HG03439 (cell line): ENCODE data around the gene DMXL2.
"Not testable (repeated sequence)": the region's sequence is repeated elsewhere in the genome, so short reads cannot be mapped to it uniquely, and the experiment has no call there.

ENCODE experiments used
- ATAC-seq: cut with Tn5 transposase; IDR thresholded peaks from one replicate; pipeline ENCODE4 v1.9.1; 2021; ENCODE audit warnings: mild to moderate bottlenecking, moderate library complexity; ENCODE audit not compliant: unreplicated experiment

The DMXL2 gene

DNA sequence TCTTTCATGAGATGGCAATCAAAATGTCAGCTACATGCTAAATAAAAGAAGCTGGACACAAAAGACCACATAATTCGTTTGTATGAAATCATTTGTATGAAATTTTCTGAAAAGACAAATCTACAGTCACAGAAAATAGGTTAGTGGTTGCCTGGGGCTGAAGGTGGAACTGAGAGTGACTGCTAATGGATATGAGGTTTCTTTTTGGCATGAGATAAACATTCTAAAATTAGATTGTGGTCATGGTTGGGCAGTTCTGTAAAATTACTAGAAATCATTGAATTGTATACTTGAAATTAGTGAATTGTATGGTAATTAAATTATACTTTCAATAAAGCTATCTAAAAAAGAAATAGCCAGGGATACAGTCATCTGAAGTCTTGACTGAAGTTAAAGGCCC lies 2.7 kb upstream of the DMXL2 start:
- ATAC-seq, result no peak

GRCh38 chr15:51624022-51624421 lies 1.5 kb upstream of the DMXL2 start:
- no peak for ATAC-seq

DNA sequence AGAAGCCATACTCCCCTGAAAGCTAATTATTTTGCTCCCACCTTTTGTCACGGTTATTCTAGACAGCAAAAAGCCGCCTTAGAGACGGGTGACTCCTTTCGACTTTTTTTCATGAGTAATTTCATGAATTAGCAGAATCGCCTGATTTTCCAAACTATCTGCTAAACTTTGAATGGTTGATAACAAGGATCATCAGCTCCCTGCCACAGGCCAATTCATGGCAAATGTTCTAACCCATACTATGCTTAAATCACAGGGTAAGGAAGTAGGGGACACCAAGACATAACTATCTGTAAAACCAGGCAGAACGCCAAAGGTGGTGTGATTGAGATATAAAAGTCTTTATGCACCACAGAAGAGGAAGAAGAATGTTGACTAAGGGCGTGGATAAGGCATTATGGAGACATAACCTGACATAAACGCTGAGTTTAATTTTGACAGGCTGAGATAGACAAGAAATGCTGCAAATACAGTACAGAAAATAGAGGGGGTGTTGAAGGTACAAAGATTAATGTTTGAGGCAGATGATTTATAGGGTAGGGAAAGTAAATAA lies 891 bp upstream of the DMXL2 start:
- ATAC-seq, result no peak

DNA sequence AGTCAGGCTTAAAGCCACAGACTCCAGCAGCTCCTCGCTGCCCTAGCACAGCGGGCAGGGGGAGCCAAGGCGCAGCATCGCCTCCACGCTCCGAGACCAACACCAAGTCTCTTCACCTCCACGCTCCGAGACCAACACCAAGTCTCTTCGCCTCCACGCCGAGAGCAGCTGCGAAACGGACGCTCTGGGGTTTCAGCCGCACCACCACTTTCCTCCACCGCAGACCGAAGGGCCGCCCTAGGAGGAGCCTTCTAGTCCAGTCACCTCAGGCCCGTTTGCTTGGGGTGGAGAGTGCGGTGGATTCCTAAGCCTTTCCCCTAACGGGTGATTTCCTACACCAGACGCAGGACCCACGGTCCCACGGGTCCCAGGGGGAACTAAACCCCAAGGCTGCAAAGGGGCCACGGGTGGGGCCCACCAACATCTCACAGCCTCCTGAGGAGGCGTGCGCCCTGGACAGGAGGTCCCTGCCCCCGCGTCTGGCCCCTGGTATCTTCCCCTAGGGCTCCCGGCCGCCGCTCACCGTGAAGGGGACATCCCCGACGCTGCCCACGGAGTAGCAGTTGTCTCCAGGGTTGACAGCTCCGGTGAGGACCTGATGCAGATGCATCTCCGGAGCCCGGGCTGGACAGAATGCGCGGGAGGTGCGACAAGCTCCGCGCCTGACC lies 501 bp downstream of the DMXL2 start:
- ATAC-seq, result peak; percentile 60

DNA sequence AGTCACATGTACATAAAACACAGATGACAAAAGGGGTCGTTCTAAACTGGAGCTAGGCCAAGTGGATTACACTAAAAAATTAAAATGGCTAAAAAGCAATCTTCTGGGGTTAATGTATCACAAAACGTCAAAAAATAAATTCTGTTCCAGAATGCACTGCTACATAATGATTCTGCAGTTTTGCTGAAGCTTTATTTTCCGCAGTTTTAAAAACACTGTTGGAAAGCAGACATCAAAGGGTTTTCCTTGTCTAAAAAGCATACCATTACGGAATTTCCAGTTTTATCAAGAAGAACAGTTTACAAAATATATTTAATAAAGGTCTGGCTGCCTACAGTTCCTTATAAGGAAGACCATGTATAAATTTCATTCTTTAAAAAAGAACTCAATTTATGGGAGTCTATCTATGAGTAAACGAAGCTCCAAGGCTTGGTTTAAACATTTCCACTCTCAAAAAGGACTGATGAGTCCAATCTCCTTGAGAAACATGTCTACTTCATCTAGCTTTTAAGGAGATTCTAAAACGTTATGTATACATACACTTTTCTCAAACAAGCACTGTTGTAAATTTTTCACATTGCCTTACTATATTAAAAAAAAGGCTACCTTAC lies 1.3 kb downstream of the DMXL2 start:
- no peak for ATAC-seq

DNA sequence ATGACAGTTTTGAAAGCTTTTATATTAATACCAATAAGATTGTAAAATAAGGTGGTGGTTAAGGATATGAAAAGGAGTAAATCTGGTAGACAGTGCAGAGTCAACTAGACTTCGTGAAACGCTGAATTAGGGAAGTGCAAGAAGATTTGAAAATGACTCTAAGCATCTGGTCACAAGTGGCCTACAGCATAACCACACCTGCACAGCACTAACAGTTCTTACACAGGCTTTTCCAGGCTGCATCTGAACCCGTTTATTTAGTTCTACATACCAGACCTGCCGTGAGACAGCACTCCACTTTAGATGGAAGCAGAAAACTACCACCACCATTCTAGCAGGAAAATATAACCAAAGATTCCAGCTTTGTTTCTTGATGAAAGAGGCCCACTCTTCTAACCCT lies 1.9 kb downstream of the DMXL2 start:
- ATAC-seq, result no peak

DNA sequence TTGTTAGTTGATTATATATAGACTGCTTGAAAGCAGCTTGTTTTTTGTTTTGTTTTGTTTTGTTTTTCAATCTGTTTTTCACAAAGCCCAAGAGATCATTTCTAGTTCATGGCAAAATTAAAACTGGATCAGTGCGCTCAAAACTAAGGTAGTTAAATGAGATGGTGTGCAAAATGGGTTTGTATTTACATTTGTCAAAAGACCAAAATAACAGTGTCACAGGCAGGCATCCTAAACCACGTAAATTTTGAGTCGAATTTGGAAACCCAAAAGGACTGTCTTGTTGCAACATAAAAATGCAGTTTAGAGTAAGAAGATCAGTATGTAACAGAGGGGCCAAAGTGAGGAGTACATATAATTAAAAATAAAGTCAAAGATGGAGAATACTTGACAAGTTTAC lies 2.4 kb downstream of the DMXL2 start:
- no peak for ATAC-seq

DNA sequence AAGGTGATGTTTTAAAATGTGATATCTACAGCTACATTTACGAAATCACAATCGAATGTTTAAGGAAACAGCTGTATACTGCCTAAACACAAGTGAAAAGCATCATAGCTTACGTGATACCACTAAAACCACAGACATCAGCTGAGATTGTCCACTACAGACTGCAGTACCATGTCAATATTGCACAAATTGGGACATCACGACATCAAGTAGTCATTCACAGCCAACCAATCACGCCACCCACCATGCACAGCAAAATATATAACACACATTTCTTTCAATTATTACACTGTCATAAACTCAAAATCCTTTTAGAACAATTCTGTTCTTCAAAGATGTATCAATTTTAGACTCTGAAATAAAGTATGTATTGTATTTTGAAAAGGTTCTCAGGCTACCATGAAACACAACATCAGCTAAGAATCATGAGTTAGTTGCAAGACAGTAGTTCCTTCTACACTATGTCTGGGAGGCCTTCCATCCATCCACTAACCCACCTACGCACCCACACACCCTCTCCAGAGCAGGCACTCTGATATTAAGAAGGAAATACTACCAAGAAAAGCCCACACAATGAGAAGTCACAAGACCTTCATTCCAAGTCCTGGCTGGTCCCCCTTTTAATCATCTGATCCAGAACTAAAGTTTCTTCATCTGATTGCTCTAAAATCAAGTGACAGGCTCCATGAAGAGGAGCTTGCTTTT lies 3.1 kb downstream of the DMXL2 start:
- no peak for ATAC-seq

GRCh38 chr15:51617886-51618285 lies 4.7 kb downstream of the DMXL2 start:
- no peak for ATAC-seq

DNA sequence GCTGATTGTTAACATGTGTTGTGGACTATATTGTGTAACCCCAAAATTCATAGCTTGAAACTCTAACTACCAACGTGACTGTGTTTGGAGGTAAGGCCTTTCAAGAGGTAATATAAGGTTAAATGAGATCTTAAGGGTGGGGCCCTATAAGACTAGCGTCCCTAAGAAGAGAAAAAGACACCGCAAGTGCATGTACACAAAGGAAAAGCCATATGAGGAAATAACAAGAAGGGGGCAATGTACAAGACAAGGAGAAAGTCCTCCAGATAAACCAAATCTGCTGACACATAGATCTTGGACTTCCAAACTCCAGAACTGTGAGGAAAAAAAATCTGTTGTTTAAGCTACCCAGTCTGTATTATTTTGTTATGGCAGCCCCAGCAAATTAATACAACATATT lies 8.6 kb downstream of the DMXL2 start:
- no peak for ATAC-seq

DNA sequence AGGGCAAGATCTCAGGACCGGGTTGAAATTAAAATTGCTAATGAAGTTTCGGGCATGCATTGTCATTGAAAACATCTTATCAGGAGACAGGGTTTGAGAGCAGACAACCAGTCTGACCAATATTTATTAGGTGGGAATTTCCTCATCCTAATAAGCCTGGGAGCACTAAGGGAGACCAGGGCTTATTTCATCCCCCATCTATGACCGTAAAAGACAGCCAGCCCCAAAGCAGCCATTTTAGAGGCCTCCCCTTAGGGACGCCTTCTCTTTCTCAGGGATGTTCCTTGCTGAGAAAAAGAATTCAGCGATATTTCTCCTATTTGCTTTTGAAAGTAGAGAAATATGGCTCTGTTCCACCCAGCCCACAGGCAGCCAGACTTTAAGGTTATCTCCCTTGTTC lies 9.9 kb downstream of the DMXL2 start:
- ATAC-seq, result not testable (repeated sequence)

DNA sequence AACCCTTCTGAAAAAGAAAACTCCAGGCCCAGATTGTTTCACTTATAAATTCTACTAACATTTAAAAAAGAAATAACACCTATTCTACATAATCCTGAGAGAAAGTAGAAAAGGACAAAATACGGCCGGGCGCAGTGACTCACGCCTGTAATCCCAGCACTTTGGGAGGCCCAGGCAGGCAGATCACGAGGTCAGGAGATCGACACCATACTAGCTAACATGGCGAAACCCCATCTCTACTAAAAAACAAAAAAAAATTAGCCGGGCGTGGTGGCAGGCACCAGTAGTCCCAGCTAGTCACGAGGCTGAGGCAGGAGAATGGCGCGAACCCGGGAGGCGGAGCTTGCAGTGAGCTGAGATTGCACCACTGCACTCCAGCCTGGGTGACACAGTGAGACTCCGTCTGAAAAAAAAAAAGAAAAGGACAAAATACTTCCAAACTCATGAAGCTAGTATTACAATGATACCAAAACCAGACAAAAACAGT lies 19.1 kb downstream of the DMXL2 start:
- ATAC-seq, result not testable (repeated sequence)

GRCh38 chr15:51603002-51603401 lies 19.6 kb downstream of the DMXL2 start:
- ATAC-seq, result no peak

GRCh38 chr15:51602484-51602883 lies 20.1 kb downstream of the DMXL2 start:
- ATAC-seq, result no peak

GRCh38 chr15:51601801-51602200 lies 20.8 kb downstream of the DMXL2 start:
- ATAC-seq, result no peak

- ATAC-seq, result no peak
Observed at GRCh38 chr15:51600114-51600513, 22.5 kb downstream of the DMXL2 start.

GRCh38 chr15:51589881-51590568 lies 32.5 kb downstream of the DMXL2 start:
- ATAC-seq, result no peak

DNA sequence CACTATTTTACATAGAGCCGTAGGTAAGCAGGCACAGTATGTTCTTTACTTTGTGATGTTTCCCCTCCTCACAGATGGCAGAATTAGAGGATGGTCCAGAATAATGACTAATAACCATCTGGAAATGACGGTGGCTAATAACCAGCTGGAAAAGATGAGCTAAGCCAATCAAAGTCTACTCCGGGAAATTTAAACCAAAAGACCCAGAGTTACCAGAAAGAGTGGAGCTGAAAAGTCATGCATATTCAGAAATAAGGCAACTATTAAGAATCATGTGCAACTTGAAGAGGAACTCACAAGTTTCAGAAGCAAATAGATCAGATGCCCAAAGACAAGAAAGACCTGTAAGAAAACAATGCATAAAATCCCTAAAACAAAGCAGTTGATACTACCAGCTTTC lies 33.6 kb downstream of the DMXL2 start:
- no peak for ATAC-seq

- ATAC-seq, result no peak
Observed at GRCh38 chr15:51585986-51586385, 36.6 kb downstream of the DMXL2 start.

DNA sequence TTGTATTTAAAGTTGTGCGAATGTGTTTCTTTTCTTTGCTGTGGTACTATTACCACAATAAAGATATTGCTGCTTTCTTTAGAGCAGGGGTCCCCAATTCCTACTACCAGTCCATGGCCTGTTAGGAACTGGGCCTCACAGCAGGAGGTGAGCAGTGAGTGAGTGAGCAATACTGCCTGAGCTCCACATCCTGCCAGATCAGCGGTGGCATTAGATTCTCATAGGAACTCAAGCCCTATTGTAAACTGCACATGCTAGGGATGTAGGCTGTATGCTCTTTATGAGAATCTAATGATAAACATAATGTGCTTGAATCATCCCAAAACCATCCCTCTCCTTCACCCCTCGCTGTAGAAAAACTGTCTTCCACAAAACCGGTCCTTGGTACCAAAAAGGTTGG lies 41.6 kb downstream of the DMXL2 start:
- no peak for ATAC-seq

GRCh38 chr15:51580385-51580784 lies 42.2 kb downstream of the DMXL2 start:
- no peak for ATAC-seq
